GM12864 (cell line): ENCODE measurements around the gene MRPL16.
"Not testable (repeated sequence)": the region's sequence is repeated elsewhere in the genome, so short reads cannot be mapped to it uniquely, and the experiment has no call there.

Experiments
- DNase-seq: peaks from one replicate; pipeline ENCODE4 v3.0.0-alpha.2; 2011; ENCODE audit warnings: low read depth
- H3K4me3 ChIP-seq: 2 replicates; pipeline ENCODE4 v1.5.1; 2011; ENCODE audit warnings: mild to moderate bottlenecking, low read depth, low read length, control low read depth
- CTCF ChIP-seq: IDR thresholded peaks from 2 replicates; pipeline ENCODE4 v1.5.1; 2011; ENCODE audit warnings: low read depth, mild to moderate bottlenecking, moderate library complexity, low read length, control low read depth, inconsistent platforms; ENCODE audit errors: missing control alignments

Gene MRPL16

GRCh38 chr11:59810189-59810910, at the start of gene MRPL16:
TSS of gene MRPL16 (minus strand) at chr11:59810778. CDS start at chr11:59810658, 120 bp downstream.
- peak within 1 kb of the TSS; percentile 81 for H3K4me3 ChIP-seq
- TF ChIP-seq CTCF, result peak; percentile 48

GRCh38 chr11:59859673-59860072, 49.1 kb upstream of the MRPL16 start:
- no peak overlapping the region for H3K4me3 ChIP-seq
- no peak for TF ChIP-seq CTCF
- no peak for DNase-seq

More at GRCh38 chr11:59810189-59810910, at the start of gene MRPL16:
- peak; percentile 89 for DNase-seq

GRCh38 chr11:59857439-59858434, 47.2 kb upstream of the MRPL16 start:
- H3K4me3 ChIP-seq, result no peak overlapping the region
- TF ChIP-seq CTCF, result no peak
- DNase-seq, result no peak

GRCh38 chr11:59854871-59855270, 44.3 kb upstream of the MRPL16 start:
- DNase-seq, result no peak
- no peak for TF ChIP-seq CTCF
- no peak overlapping the region for H3K4me3 ChIP-seq

GRCh38 chr11:59851416-59851815, 40.8 kb upstream of the MRPL16 start:
- not testable (repeated sequence) for H3K4me3 ChIP-seq, DNase-seq

- H3K4me3 ChIP-seq, DNase-seq: not testable (repeated sequence)
Observed at GRCh38 chr11:59849551-59849950, 39.0 kb upstream of the MRPL16 start.

- no peak for DNase-seq
- no peak overlapping the region for H3K4me3 ChIP-seq
- no peak for TF ChIP-seq CTCF
Observed at GRCh38 chr11:59849129-59849528, 38.6 kb upstream of the MRPL16 start.

GRCh38 chr11:59848439-59848838, 37.9 kb upstream of the MRPL16 start:
- not testable (repeated sequence) for H3K4me3 ChIP-seq, DNase-seq
